HuH-7.5 (cell line): ENCODE data around the gene CDHR1.

ENCODE experiments used
- DNase-seq: peaks from one replicate; pipeline ENCODE4 v3.0.0; 2011; ENCODE audit warnings: low spot score

CDHR1 gene

DNA sequence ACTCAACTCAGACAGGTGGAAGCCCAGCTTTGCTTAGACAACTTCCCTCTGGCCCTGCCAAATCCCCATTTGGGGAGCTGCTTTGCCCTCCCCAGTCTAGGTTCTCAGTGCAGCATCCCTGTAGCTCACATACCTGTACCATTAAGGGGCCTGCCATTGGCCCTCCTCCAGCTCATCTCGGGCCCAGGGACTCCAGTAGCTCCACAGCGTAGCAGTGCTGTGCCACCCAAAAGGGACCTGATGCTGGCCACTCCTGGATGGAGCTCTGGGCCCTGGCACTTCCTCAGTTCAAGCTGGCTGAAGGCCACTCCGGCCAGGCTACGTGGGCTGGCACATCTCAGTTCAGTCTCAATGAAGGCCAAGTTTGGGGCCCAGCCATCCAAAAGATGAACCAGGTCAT lies 39.6 kb downstream of the CDHR1 start:
- no peak for DNase-seq

DNA sequence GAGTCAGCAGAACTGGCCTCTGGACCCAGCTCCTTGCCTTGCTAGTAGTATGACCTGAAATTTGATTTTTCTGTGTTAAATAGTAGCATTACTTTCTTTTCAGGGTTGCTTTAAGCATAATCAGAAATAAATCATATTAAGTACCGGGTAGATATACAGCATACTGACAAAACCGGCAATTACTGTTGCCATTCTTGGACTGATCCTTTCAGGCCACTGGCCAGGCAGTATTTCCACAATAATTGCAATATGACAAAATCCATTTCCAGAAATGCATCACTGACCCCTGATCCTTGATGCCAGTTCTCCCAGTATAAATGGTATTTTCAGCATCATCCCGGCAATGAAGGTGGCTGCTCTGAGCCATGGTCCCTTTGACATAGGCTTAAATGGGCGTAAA lies 40.1 kb downstream of the CDHR1 start:
- no peak for DNase-seq

DNA sequence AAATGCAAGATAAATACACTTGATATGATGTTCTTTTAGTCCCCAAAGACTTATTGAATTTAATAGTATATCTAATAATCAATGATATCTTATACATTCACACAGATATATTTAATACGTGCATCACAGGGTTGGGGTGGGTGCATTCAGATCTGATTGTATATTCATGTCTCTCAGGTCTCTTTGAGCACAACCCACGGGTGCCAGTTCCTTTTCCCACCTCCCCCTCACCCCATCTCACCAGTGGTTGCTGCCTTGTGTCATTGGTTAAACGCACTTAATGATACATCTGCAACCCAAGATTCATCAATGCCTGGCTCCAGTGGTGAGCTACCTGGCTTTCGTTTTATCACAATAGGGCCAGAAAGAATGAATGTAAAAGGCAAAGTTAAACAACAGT lies 40.8 kb downstream of the CDHR1 start:
- DNase-seq = no peak

DNA sequence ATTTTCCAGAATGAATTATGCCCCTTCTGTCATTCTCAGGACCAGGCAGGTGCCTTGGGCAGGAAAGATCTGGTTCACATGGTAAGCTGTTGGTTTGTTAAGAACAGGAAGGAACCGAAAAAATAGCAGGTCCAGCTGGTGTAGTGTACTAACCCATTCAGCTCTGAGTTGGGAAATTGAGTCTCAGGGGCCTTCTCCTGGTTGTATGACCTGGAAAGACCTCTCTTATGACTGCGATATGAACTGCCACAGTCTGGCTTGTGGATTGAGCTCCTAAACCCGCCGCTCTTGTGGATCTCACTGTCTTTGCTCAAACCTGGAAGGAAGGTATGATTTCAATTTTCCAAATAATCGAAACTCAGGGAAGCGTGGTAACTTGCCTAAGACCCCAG lies 42.5 kb downstream of the CDHR1 start:
- no peak for DNase-seq

DNA sequence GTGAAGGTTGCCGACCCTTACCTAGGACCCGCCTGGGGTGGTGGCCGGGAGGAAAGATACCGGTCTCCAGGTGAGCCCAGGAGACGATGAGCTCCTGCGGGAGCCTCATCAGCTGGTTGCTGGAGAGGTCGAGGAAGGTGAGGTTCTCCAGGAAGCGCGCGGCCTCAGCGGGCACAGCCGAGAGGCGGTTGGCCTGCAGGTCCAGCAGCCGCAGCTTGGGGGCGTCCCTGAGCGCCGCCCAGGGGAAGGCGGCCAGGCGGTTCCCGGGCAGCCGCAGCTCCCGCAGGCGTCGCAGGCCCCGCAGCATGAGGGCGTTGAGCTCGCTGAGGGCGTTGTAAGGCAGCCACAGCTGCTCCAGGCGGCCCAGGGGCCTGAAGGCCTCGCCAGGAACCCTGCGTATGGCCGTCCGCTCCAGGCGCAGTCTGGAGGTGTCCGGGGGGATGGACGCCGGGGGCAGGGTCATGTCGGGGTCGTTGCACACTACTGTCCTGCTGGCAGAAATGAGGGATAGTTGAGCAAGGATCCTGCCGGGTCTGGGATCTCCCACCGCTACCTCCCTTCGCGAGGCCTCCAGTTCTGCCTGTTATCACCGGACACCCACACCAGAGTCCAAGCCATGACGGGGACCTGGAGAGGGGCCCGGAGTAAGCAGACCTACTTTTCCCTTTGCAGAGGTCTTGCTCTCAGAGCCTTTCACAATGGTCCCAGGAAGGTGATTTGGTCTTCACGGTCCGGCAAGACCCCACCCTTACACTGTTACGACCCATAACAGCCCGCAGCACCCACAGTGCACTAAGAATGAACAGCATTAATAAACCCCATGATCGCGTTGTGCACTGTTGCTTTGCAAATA lies 43.1 kb downstream of the CDHR1 start:
- no peak for DNase-seq

DNA sequence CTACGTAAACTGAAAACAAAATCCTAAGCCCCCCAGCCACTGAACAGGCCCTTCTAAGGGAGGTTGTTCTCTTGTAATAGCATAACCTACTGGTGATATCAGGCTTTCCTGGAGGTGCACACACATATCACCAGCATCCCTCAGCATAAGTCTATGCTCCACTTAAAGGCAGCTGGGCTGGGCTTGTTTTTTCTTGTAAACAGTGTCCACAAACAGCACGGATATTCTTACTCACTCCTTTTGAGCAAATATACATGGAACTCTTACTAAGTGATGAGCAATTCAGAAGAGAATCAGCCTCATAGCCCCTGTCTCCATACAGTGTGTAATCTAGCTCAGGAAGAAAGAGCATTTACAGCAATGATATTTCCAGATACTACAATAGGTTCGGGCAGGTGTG lies 44.6 kb downstream of the CDHR1 start:
- DNase-seq = no peak

DNA sequence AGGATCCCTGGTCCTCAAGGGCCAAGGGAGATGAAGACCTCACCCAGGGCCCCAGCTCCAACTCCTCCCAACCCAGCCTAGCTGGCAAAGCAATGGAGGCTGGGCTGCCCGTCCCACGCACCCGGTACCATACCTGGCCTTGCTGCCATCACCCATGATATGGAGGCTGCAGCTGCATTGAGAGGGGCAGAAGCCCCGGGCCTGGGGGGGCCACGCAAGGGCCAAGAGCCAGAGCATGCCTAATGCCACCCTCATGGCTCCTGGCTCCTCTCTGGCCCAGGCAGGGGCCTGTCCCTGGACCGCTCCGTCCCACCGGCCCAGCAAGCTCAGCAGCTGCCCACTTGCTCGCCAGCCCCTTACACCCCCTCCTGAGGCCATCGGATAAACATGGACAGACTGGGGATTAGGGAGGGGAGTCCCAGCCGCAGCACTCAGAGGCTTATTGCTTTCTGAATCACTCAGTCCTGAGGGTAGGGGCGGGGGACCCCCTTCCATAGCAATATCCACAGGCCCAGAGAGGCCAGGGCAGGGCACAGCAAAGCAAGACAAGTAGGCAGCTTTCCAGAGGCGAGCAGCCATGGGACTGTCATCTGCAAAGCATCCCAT lies 47.0 kb downstream of the CDHR1 start, which contains the start of gene LRIT1:
Gene LRIT1, minus strand, starts transcription at position 362 of the 606 bp plus-strand sequence. Its CDS starts 107 bp downstream, at position 255.
- no peak for DNase-seq

DNA sequence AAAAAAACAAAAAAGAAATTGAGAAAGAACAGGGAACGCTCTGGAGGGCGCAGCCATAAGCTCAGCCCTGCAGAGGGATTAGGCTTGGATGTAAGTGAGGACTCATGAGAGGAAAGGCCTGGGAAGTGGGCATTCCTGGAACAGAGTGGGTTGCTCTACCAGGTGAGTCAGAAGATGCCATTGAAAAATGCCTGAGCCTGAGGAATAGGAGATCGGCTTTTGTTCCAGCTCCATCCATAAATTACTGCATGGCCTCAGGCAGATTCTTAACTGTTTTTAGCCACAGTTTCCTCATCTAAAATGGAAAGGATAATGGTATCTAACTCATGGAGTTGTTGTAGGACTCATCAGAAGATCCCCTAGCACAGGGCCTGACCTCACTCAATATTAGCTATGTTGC lies 49.4 kb downstream of the CDHR1 start:
- no peak for DNase-seq

DNA sequence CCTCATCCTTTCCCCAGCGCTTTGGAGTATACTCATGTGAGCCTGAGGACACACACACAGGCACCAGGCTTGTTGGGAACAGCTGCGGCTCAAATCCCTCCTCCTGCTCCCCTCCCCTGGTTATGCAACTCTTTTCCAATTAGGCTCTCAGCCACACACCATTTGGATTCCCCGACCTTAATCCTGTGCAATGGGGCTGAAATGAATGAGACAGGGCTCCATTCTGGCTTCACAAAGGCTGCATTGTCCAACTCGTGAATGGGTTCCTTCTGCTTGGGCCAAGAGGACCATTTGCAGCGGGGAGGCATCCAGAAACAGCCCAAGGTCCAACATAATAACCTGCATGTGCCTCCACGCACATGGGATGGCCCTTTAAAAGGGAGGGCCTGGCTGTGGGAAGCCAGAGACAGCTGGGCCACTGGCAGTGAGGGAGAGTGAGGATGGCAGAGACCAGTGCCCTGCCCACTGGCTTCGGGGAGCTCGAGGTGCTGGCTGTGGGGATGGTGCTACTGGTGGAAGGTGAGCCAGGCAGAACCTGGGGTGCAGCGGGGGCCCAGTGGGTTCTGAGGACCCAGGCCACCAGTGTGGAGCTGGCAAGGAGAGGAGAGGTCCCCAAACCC lies 50.4 kb downstream of the CDHR1 start, which contains the start of gene RGR:
Gene RGR, plus strand, starts transcription at position 403 of the 620 bp plus-strand sequence. Its CDS starts 38 bp downstream, at position 441.
- no peak for DNase-seq

DNA sequence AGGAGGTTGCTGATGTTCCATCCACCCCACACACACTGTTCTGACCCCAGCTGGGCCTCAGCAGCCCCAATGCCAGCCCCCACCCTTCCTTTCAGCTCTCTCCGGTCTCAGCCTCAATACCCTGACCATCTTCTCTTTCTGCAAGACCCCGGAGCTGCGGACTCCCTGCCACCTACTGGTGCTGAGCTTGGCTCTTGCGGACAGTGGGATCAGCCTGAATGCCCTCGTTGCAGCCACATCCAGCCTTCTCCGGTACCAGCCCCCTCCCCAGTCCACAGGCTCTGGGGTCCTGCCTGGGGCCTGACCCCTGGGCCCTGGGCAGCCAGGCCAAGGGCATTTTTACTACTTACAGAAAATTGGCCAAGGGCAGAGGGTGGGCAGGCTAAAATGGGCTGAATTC lies 53.2 kb downstream of the CDHR1 start:
- DNase-seq = no peak

DNA sequence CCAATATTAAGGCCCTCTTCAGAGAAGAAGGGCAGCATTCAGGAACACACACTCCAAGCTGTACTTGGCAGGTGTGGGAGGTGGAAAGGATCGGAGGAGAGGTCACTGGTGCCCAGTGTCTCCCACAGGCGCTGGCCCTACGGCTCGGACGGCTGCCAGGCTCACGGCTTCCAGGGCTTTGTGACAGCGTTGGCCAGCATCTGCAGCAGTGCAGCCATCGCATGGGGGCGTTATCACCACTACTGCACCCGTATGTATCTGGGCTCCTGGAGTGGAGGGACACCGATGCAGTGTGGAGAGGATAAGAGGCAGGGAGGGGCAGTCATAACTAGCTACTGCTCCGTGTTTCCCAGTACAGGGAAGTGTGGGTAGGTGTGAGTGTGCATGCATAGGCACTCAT lies 54.5 kb downstream of the CDHR1 start:
- no peak for DNase-seq

DNA sequence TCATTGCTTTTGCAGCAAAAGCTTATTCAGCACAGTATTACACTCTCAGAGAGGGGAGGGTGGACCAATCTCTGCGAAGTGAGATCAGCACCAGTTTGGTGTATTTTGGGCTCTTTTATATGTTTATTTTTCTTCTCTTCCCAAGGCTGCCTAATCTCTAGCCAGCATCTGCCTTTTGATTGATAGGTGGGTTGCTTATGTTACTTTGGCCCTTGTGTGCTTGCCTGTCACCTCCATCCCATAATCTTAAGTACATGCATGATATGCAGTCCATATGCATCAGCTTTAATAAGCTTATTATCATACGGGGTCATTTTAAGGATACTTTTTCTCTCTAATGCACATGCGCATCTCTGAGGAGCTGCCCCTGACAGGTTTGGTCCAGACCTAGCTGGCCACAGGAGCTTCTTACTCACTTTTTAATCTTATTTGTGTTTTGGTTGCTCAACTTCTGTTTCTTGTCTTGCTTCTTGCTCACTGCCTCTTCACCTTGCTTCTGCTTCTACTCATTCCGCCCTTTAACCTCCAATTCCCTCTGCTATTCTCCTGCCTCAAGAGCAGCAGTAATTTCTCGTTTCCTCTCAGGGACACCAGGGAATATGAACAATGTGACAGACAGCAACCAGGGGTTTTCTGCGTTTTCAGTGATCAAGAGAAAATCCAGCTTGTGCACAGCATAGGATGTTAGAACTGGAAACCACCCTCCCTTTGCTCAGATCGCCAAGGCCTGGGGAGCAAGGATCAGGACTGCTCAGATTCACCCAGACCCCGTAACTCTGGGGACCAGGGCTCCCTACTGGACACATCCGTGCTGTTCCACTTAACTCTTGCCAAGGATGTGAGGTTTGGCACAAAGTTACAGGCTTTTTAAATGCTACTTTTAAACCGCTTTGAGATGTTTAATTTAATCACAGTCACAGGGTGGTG lies 60.5 kb downstream of the CDHR1 start:
- no peak for DNase-seq

DNA sequence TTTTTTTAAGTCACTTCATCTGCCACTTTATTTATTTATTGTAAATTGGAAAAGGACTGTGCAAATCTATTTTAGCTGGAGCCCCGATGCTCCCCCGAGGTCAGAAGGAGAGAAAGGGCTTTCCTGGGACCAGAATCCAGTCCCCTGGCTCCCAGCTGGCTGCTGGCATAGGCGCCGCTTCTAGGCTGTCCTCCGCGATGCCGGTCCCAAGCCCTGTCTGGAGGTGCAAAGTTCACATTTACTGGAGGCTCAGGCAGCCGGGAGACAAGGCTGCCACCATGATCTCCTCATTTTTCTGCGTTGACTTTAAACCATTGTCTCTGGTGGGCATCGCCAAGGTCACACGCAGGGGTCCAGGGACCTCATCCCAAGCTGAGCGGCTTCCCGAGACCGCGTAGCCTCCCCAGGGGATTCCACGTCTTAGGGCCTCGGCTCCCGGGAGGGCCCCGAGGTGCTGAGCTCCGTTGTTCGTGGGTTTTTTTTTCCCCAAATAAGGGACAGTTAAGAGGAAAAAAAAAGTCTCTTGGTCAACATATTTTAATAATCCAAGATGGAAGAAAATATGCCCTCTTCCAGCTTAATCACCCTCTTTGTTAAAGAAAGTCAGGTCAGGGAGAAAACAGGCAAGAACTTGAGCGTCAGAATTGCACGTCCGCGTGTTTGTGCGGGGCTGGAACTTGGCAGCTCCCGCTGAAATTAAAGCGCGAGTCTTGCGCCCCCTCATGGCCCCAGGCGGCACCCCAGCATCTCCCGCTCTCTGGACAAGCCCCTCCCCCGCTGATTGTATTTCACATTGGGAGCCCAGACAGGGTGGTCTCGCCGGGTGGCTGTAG lies 62.4 kb downstream of the CDHR1 start:
- DNase-seq = no peak

DNA sequence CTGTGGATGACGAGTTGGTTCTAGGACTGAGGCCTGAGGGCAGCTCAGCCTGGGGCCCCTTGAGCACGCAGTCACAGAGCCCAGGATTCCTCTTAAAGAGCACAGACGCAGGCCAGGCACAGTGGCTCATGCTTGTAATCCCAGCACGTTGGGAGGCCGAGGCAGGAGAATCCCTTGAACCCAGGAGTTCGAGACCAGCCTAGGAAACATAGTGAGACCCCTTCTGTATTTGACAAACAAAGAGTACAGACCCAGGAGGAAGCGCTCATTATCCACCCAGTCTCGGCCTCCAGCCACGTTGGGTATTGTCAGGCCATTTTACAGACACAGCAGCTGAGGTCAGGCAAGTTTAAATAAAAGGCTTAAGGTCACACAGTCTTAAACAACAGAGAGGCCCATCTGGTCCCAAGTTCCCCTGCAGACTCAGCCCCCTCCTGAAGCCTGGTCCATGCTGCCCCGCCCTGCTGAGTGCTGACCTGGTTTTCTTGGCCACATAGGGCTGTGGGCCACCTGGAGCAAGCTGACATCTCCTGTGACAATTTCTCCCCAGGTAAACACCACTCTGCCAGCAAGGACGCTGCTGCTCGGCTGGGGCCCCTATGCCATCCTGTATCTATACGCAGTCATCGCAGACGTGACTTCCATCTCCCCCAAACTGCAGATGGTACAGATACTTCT lies 63.1 kb downstream of the CDHR1 start:
- no peak for DNase-seq

DNA sequence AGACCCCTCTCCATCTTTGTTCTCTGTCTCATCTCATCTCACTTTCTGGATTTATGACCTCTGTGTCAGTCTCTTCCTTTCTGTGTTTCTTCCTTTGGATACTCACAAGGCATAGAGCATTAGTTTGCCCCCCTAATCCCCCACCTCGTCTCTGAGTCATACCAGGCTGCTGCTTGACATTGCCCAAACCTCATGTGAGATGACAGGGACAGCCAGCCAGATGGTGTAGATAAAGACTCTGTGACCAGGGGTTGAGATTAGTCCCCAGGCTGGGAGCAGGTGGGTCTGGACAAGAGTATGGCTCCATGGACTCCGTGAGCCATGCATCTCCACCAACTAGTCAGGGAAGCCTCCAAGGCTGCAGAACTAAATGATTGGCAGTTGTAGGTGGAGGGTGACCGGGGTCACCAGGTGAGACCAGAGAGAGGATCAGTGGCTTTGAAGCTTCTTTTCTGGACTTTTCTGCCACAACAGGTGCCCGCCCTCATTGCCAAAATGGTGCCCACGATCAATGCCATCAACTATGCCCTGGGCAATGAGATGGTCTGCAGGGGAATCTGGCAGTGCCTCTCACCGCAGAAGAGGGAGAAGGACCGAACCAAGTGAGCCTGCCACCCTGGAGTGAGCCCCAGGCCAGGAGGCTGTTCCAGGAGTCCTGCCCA lies 63.8 kb downstream of the CDHR1 start:
- no peak for DNase-seq

DNA sequence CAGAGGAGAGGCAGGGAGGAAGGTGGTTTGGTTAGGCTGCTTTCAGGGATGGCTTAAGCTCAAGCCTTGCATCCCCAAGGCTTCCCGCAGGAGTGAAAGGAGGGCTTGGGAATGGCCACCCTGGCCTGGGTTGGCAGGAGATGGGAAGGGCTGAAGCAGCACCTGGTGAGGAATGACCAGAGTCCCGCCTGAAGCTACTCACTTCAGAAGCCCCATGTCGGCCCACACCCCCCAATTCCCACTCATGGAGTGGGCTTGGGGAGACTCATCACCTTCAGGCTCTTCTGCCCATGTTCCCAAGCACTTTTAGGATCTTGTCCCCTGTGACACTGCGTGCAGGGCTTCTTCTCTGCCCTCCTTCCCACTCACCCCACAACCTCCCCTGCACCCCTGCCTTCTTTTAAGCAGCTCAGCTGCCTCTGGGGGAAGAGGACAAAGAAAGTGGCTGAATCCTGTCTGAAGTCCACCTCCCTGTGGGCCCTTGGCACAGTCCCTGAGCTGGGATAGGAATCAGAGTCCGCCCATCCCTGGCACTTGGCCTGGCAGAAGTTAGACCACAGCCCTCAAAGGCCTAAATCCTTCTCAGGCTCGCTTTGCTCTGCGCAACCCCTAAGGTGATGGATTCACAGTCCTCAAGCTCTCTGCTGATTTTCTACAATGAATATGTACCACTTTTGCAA lies 67.0 kb downstream of the CDHR1 start:
- DNase-seq = no peak

DNA sequence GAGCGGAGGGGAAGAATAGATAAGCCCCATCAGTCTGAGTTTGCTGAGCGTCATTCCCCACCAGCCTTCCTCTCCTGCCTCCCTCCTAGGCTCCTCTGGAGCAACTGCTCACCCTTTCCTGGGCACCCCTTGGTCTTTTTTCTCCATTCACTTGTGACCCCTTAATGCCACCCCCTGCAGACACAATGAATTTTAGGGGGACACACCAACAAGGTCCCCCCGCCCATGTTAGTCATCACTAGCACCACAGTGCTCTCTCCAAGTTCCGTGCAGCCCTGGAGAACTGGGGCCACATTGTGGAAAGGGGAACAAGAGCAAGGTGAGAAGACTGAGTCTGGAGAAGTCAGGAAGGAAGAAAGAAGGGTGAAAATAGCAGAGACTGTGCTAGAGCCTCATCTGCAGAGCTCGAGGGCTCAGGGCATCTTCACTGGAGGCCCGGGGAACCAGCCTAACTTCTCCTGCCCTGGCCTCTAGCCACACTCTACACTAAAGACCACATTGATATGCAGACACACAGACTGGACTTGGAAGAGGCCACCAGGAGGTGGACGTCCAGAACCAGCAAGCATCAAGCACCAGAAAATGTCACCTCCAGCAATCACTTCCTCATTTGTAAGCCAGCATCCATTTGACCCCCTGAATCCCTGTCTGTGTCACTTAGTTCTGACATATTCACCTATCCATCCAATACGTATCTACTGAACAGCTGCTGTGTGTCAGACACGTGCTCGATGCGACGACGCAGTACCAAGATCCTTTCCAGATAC lies 68.0 kb downstream of the CDHR1 start:
- no peak for DNase-seq

DNA sequence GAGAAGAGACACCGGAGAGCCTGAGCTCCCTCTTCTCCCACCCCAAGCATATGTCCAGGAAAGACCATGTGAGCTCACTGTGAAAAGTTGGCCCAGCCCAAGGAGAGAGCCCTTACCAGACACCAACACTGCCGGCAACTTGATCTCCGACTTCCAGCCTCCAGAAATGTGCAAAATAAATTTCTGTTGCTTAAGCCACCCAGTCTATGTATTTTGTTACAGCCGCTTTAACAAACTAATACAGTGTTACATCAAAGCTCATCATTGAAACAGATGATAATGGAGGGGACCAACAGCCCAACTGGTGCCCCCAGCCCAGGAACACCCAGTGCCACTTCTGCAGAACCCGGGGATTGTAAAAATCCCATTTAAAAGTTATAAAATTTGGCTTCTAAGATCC lies 69.4 kb downstream of the CDHR1 start:
- DNase-seq = no peak
